ENCODE results near the gene TSPAN9. TPM values are rescaled to one million over a fixed set of nuclear protein-coding genes. Genes with fewer than 3 reads are reported as not detected.

The TSPAN9 gene
- total and polyA plus RNA-seq, 4 donors = 7.1 to 50.6 (median 35.5) TPM

DNA sequence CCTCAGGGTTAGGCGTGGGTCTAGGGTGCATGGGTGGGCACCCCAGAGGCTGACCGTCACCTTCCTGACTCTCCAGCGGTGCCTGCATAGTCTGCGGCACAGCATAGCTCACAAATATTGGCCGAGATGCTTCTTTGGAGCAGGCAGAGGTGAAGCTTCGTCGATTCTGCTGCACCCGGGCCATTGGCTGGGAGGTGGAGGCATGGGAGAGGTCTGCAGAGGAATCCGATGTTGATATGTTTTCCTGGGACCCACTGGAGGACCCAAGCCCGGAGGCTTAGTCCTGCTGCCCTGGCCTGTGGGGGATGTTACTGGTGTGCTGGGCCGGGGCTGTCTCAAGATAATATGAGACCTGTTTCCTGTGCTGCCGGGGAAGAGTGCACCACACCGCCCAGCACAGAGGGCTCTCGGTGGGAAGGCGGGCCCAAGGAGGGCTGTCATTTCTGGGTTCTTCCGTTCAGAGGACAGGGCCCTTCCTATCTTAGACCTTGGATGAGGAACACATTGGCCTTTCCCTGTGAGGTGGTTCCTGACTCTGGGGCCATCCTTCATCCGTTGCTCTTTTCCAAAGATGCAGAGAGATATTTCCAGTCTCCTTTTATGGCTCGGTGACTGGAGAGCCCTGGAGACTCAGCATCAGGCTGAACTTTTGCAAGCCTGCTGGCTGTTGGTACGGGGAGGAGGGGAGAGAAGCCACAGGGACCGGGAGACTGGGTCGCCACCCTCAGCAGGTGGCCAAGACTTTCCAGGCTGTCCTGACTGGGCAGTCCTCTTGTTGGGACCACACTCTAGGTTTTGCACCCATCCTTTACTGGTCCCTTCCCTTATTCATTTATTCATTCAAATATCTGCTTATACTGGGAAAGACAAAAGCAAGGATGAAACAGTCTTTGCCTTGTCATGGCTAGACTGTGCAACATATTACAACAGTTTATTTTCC is 143.5 kb downstream of the TSPAN9 start:
- ATAC-seq (ENCODE audit: low FRiP score) (no peak), DNase-seq (no peak)
- 93 to 94% methylated on average over 21 of the region's 21 CpGs for WGBS, 2 donors
- H3K4me3 ChIP-seq (ENCODE audit: low read length in 2 of 2) = no peak overlapping the region
- H3K27me3 ChIP-seq (ENCODE audit: control insufficient read depth in 1 of 2, insufficient read depth in 2 of 2, low read length in 1 of 2) = no peaks in the 10 kb centered on the region
- intact Hi-C loops (cut with DNase I) = no loop called here
- no peaks in the 10 kb centered on the region for H3K36me3 ChIP-seq (ENCODE audit: control insufficient read depth in 1 of 2, insufficient read depth in 2 of 2, low read length in 1 of 2)
- no peak overlapping the region for H3K27ac ChIP-seq (ENCODE audit: low read depth in 1 of 2, low read length in 2 of 2)
- H3K9me3 ChIP-seq (ENCODE audit: control insufficient read depth, low read length) = no peaks in the 10 kb centered on the region
- no peaks in the 10 kb centered on the region for H3K4me1 ChIP-seq (ENCODE audit: control insufficient read depth in 1 of 2, insufficient read depth in 2 of 2, low read length in 2 of 2)

DNA sequence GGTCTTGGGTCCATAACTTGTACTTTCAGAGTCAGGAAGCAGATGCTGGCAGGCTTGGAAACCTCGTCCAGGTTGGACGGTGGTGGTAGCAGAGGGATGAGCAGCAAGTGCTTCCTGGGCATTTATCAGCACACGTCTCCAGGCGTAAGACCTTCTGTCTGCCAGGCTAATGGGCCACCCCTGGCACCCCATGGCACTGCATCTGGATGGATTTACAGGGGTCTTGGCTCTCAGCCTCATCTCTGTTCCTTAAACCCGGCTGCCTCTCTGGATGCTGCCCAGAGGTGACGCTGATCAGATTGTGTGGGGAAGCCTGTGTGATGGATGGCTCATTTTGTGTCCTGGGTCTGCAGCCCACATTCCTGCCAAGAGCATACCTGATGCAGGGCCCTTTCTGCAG is 145.1 kb downstream of the TSPAN9 start:
- H3K36me3 ChIP-seq (ENCODE audit: control insufficient read depth in 1 of 2, insufficient read depth in 2 of 2, low read length in 1 of 2) = no peaks in the 10 kb centered on the region
- WGBS, 2 donors = 85 to 89% methylated on average over 6 of the region's 6 CpGs
- no peak for ATAC-seq (ENCODE audit: low FRiP score)
- no peaks in the 10 kb centered on the region for H3K9me3 ChIP-seq (ENCODE audit: control insufficient read depth, low read length)
- no peaks in the 10 kb centered on the region for H3K27me3 ChIP-seq (ENCODE audit: control insufficient read depth in 1 of 2, insufficient read depth in 2 of 2, low read length in 1 of 2)
- H3K4me1 ChIP-seq (ENCODE audit: control insufficient read depth in 1 of 2, insufficient read depth in 2 of 2, low read length in 2 of 2) = no peaks in the 10 kb centered on the region
- intact Hi-C loops (cut with DNase I) = no loop called here
- no peak for DNase-seq
- no peak overlapping the region for H3K27ac ChIP-seq (ENCODE audit: low read depth in 1 of 2, low read length in 2 of 2)
- H3K4me3 ChIP-seq (ENCODE audit: low read length in 2 of 2) = no peak overlapping the region

DNA sequence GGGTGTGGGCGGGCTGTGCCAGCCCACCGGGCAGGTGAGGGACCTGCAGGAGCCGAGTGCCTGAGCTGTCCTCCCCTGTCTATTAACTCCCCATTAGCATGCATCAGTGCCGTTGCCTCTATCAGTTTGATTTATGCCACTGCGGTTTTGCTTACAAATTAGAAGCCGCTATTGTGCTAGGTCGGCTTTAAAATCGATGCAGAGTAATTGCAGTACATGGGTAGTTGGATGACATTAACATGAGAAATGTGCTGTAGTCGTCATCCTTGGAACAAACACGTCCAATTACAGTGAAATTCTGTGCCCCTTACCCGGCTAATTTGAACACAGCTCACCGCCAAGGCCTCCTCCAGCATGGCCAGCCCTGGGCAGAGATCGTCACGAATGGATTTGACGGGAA is 145.8 kb downstream of the TSPAN9 start:
- WGBS, 2 donors = 86 to 92% methylated on average over 15 of the region's 15 CpGs
- no peak overlapping the region for H3K27ac ChIP-seq (ENCODE audit: low read depth in 1 of 2, low read length in 2 of 2)
- no peak overlapping the region for H3K4me3 ChIP-seq (ENCODE audit: low read length in 2 of 2)
- no peaks in the 10 kb centered on the region for H3K4me1 ChIP-seq (ENCODE audit: control insufficient read depth in 1 of 2, insufficient read depth in 2 of 2, low read length in 2 of 2)
- DNase-seq (no peak), ATAC-seq (ENCODE audit: low FRiP score) (no peak)
- H3K9me3 ChIP-seq (ENCODE audit: control insufficient read depth, low read length) = no peaks in the 10 kb centered on the region
- intact Hi-C loops (cut with DNase I) = no loop called here
- no peaks in the 10 kb centered on the region for H3K36me3 ChIP-seq (ENCODE audit: control insufficient read depth in 1 of 2, insufficient read depth in 2 of 2, low read length in 1 of 2)
- H3K27me3 ChIP-seq (ENCODE audit: control insufficient read depth in 1 of 2, insufficient read depth in 2 of 2, low read length in 1 of 2) = no peaks in the 10 kb centered on the region

DNA sequence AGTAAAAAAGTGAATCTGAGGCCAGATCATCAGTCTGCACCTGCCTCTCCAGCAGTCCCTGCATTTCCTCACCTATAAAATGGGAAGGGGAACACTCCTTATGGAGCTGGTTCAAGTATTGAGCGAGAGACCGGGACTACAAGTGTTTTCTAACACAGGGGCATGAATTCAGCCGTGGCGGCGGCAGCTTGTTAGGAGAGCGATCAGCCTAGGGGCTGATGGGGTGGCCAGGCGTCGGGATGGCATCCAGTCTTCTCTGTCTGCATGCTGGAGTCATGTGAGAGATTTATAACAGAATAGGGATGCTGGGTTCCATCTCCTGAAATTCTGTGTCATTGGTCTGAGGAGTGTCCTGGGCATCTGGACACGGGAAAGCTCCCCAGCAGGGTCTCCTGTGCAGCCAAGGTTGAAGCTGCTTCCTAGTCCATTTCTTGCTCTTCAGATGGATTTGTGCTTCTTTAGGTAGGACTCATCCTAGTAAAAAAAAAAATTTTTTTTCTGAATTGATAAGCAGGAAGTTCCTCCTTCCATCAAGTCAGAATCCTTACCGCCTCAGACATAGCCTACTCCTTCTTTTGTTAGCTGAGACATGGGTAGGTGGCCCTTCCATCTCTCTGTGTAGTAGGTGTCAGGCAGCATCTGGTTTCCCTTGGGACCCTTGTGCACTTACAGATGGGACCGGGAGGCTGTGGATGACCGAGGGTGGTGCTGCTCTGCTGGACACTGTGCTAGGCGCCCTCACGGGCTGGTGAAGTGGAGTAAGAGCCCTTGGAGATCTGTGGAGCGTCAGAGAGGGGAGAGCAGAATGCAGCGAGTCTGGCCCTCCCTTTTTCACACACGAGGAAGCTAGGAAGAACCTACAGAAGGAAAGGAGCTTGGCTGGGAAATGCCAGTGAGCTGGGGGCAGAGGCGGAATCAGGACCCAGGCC is 146.7 kb downstream of the TSPAN9 start:
- intact Hi-C loops (cut with DNase I) = no loop called here
- Histone ChIP-seq H3K27me3 (ENCODE audit: control insufficient read depth in 1 of 2, insufficient read depth in 2 of 2, low read length in 1 of 2) (no peaks in the 10 kb centered on the region), H3K36me3 (ENCODE audit: control insufficient read depth in 1 of 2, insufficient read depth in 2 of 2, low read length in 1 of 2) (no peaks in the 10 kb centered on the region), H3K4me3 (ENCODE audit: low read length in 2 of 2) (no peak overlapping the region), H3K4me1 (ENCODE audit: control insufficient read depth in 1 of 2, insufficient read depth in 2 of 2, low read length in 2 of 2) (no peaks in the 10 kb centered on the region), H3K9me3 (ENCODE audit: control insufficient read depth, low read length) (no peaks in the 10 kb centered on the region), H3K27ac (ENCODE audit: low read depth in 1 of 2, low read length in 2 of 2) (no peak overlapping the region)
- WGBS, 2 donors = 91 to 96% methylated on average over 18 of the region's 18 CpGs
- no peak for ATAC-seq (ENCODE audit: low FRiP score)
- no peak for DNase-seq

GRCh38 chr12:3224530-3224903 is 147.3 kb downstream of the TSPAN9 start:
- H3K36me3 ChIP-seq (ENCODE audit: control insufficient read depth in 1 of 2, insufficient read depth in 2 of 2, low read length in 1 of 2) = no peaks in the 10 kb centered on the region

GRCh38 chr12:3225154-3225795 is 148.1 kb downstream of the TSPAN9 start:
- no peak overlapping the region for H3K27ac ChIP-seq (ENCODE audit: low read depth in 1 of 2, low read length in 2 of 2)
- 86 to 89% methylated on average over 20 of the region's 20 CpGs for WGBS, 2 donors
- H3K4me3 ChIP-seq (ENCODE audit: low read length in 2 of 2) = no peak overlapping the region
- no peaks in the 10 kb centered on the region for H3K4me1 ChIP-seq (ENCODE audit: control insufficient read depth in 1 of 2, insufficient read depth in 2 of 2, low read length in 2 of 2)
- H3K9me3 ChIP-seq (ENCODE audit: control insufficient read depth, low read length) = no peaks in the 10 kb centered on the region
- no peaks in the 10 kb centered on the region for H3K36me3 ChIP-seq (ENCODE audit: control insufficient read depth in 1 of 2, insufficient read depth in 2 of 2, low read length in 1 of 2)
- no peaks in the 10 kb centered on the region for H3K27me3 ChIP-seq (ENCODE audit: control insufficient read depth in 1 of 2, insufficient read depth in 2 of 2, low read length in 1 of 2)
- intact Hi-C loops (cut with DNase I) = no loop called here
- ATAC-seq (ENCODE audit: low FRiP score) (no peak), DNase-seq (no peak)

More at GRCh38 chr12:3224530-3224903, 147.3 kb downstream of the TSPAN9 start:
- Histone ChIP-seq H3K4me1 (ENCODE audit: control insufficient read depth in 1 of 2, insufficient read depth in 2 of 2, low read length in 2 of 2) (no peaks in the 10 kb centered on the region), H3K9me3 (ENCODE audit: control insufficient read depth, low read length) (no peaks in the 10 kb centered on the region), H3K27me3 (ENCODE audit: control insufficient read depth in 1 of 2, insufficient read depth in 2 of 2, low read length in 1 of 2) (no peaks in the 10 kb centered on the region), H3K4me3 (ENCODE audit: low read length in 2 of 2) (no peak overlapping the region), H3K27ac (ENCODE audit: low read depth in 1 of 2, low read length in 2 of 2) (no peak overlapping the region)
- 86% methylated on average over 19 of the region's 19 CpGs for WGBS, 2 donors
- ATAC-seq (ENCODE audit: low FRiP score) (no peak), DNase-seq (no peak)
- intact Hi-C loops (cut with DNase I) = no loop called here

- H3K4me1 ChIP-seq (ENCODE audit: control insufficient read depth in 1 of 2, insufficient read depth in 2 of 2, low read length in 2 of 2) = no peaks in the 10 kb centered on the region
- intact Hi-C loops (cut with DNase I) = no loop called here
- ATAC-seq (ENCODE audit: low FRiP score) (no peak), DNase-seq (no peak)
- WGBS, 2 donors = 87 to 94% methylated on average over 3 of the region's 3 CpGs
- no peaks in the 10 kb centered on the region for H3K27me3 ChIP-seq (ENCODE audit: control insufficient read depth in 1 of 2, insufficient read depth in 2 of 2, low read length in 1 of 2)
- H3K36me3 ChIP-seq (ENCODE audit: control insufficient read depth in 1 of 2, insufficient read depth in 2 of 2, low read length in 1 of 2) = no peaks in the 10 kb centered on the region
- H3K27ac ChIP-seq (ENCODE audit: low read depth in 1 of 2, low read length in 2 of 2) = no peak overlapping the region
- no peaks in the 10 kb centered on the region for H3K9me3 ChIP-seq (ENCODE audit: control insufficient read depth, low read length)
- no peak overlapping the region for H3K4me3 ChIP-seq (ENCODE audit: low read length in 2 of 2)
Observed at GRCh38 chr12:3225796-3226180, 148.6 kb downstream of the TSPAN9 start.

DNA sequence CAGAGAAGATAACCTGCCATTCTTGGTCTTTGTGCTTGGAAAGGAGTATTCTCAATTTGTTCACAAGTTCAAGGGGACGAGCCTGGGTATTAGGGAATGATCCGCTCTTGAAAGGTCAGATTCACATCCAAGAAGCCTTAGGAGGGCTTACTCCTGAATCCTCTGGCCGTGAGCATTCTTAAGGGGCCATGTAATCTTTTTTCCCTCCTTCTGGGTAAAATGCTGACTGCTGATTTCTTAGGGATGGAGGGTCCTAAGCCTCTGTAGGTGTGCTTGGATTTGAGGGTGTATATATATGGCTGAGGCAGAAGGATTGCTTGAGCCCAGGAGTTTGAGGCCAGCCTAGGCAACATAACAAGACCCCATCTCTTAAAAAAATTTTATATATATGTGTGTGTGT is 149.1 kb downstream of the TSPAN9 start:
- Histone ChIP-seq H3K4me3 (ENCODE audit: low read length in 2 of 2) (no peak overlapping the region), H3K4me1 (ENCODE audit: control insufficient read depth in 1 of 2, insufficient read depth in 2 of 2, low read length in 2 of 2) (no peaks in the 10 kb centered on the region), H3K27ac (ENCODE audit: low read depth in 1 of 2, low read length in 2 of 2) (no peak overlapping the region), H3K9me3 (ENCODE audit: control insufficient read depth, low read length) (no peaks in the 10 kb centered on the region), H3K27me3 (ENCODE audit: control insufficient read depth in 1 of 2, insufficient read depth in 2 of 2, low read length in 1 of 2) (no peaks in the 10 kb centered on the region), H3K36me3 (ENCODE audit: control insufficient read depth in 1 of 2, insufficient read depth in 2 of 2, low read length in 1 of 2) (no peaks in the 10 kb centered on the region)
- 91 to 92% methylated on average over 3 of the region's 3 CpGs for WGBS, 2 donors
- ATAC-seq (ENCODE audit: low FRiP score) (no peak), DNase-seq (no peak)
- intact Hi-C loops (cut with DNase I) = no loop called here

Data from aorta (tissue), 5 donors.